ENCODE results near the gene THSD4.

DNA sequence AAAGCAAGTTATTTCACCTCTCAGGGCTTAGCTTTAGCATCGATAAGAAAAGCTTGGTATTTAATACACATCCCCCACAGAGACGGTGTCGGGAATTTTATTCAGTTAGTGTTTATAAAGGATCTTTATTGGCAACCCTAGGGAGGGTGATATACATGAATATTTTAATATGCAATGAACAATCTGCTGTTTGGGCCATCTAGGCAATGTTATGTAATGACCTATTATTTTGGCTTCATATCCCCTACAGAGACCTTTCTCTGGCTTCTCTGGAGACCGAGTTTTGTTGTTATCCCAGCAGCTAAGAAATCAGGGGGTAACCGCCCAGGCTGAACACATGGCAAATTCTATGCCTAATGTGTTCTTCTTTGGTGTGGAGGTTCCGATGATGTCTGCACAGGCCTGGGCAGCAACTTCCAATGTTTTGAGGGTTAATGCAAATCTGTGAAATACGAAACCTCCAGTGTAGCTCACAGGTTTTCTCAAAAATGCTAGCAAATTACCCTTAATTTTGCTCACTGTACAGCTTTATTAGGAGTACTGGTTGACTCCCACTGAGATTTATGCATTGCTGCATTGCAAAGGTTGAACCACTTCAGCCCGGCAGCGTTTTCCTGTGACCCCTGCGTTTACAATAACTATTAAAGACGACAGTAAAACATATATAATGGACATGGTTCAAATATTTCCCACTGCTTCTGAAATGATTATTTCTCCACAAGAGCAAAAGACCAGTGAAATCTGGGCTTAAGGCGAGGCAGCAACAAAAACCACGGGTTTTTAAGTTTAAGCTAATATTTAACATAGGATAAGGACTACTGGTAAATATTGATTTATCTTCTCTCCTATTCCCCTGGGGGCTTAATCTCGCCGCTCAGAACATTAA, 396.8 kb downstream of the THSD4 start:
- TF ChIP-seq, protein P1, sequence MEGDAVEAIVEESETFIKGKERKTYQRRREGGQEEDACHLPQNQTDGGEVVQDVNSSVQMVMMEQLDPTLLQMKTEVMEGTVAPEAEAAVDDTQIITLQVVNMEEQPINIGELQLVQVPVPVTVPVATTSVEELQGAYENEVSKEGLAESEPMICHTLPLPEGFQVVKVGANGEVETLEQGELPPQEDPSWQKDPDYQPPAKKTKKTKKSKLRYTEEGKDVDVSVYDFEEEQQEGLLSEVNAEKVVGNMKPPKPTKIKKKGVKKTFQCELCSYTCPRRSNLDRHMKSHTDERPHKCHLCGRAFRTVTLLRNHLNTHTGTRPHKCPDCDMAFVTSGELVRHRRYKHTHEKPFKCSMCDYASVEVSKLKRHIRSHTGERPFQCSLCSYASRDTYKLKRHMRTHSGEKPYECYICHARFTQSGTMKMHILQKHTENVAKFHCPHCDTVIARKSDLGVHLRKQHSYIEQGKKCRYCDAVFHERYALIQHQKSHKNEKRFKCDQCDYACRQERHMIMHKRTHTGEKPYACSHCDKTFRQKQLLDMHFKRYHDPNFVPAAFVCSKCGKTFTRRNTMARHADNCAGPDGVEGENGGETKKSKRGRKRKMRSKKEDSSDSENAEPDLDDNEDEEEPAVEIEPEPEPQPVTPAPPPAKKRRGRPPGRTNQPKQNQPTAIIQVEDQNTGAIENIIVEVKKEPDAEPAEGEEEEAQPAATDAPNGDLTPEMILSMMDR (conservative IDR thresholded peaks at IDR 0.05; ENCODE audit: low read length) = no peak
- no peak for TF ChIP-seq EZH2phosphoT487 (IDR thresholded peaks at IDR 0.05; ENCODE audit: borderline replicate concordance)

All from Loucy (cell line).